ENCODE data around the gene CTDSP1.

CTDSP1 gene

DNA sequence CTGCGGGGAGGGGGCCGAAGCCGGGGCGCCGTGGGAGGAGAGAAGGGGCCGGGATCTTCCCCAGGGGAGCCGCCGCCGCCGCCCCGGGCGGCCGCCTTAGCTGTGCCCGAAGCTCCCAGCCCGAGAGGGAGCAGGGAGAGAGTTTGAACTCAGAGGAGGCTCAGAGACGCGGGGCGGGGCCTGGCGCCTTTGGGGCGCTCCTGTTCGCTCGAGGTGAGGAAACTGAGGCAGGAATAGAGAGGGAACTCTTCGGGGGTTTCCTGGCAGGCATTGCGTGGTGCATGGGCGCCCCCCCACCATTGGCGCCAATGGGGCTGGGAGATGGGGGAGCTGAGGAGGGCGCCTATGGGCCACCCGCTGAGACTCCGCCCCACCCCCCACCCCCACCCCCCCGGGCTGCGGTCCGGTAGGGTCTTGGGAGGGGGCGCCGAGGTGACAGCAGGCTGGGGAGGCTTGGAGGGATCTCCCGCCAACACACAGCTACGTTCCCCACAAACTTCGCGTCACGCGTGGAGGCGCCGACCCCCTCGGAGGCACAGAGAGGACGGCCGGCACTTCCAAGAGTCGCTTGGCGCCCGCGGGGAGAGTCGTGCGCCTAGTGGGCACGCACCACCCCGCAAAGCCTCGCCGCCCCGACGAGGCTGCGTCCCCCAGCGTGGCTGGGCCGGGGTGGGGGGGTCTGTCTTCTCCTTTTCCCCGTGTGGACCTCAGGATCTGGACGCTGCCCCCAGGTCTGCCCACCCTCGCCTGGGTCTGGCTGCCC is 680 bp downstream of the CTDSP1 start:
- DNase-seq: peak in 1 of 2 experiments; percentile 21

DNA sequence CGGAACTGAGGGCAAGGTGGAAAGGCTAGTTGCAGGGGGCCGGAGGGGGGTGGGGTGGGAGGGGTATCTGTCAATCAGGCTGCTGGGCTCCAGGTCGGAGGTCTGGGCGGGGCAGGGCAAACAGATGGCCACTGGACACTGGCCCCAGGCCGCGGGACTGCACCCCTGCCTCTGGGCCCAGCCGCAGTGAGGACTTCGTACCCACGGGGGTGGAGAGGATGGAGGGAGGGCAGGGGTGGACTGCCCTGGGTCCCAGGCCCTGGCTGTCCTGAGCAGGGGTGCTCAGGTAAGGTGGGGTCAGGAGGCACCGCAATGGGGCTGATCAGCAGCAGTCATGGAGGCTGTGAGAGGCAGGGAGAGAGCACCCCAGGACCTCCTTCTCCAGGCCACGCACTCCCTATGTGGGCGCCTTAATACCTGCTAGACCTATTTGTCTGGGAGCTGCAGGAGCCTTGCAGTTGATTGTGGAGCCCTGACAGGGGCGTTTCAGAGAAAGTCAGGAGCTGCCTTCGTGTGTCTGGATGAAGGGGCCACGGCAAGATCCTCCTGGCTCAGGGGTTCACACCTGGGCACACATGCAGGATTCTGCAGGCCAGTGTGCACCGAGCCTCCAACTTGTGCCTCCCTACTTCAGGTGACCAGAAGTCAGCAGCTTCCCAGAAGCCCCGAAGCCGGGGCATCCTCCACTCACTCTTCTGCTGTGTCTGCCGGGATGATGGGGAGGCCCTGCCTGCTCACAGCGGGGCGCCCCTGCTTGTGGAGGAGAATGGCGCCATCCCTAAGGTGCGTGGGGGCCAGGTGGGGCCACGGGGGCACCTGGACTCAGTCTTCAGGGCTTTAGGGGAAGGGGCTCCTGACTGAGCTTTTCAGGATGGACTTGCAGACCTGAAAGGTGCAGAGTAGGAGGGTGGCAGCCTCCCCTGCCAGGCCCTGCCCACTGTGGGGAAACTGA is 1.5 kb downstream of the CTDSP1 start:
- no peak for DNase-seq

DNA sequence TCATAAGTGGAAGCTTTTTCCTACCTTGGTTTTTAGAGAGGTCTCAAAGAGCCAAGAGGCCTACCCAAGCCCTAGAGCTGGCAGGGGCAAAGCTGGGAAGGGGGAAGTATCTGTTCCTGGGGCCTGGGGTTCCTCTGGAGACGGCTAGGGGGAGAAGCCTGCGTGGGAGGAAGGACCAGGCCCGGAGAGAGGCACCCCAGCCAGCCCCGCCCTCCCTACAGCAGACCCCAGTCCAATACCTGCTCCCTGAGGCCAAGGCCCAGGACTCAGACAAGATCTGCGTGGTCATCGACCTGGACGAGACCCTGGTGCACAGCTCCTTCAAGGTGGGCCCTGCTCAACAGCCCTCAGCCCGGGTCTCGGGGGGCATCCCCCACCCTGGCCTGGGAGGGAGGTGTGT is 2.2 kb downstream of the CTDSP1 start:
- no peak for DNase-seq

DNA sequence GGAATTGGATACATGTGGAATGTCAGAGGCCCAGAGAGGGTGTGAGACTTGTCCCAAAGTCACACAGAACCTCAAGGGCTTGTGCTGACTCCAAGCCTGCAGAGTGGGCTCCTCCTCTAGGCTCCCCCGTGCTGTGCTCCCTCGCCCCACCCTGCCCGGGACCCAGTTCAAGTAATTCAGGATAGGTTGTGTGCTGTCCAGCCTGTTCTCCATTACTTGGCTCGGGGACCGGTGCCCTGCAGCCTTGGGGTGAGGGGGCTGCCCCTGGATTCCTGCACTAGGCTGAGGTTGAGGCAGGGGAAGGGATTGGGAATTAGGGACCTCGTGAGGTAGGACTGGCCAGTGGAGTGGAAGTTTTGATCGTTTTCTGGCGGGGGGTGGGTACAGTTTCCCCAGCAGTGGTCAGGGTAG is 2.8 kb downstream of the CTDSP1 start:
- DNase-seq: no peak

DNA sequence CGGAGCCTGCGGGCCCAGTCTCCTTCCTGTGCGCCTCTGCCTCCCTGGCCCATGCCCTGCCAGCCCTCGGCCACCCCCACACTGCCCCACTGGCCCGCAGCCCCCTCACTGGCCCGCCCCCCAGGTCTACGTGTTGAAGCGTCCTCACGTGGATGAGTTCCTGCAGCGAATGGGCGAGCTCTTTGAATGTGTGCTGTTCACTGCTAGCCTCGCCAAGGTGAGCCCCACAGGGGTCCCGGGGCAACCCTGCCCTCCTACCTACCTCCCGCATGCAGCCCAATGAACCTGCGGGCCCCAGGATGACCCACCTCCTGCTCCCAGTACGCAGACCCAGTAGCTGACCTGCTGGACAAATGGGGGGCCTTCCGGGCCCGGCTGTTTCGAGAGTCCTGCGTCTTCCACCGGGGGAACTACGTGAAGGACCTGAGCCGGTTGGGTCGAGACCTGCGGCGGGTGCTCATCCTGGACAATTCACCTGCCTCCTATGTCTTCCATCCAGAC is 3.3 kb downstream of the CTDSP1 start:
- no peak for DNase-seq

DNA sequence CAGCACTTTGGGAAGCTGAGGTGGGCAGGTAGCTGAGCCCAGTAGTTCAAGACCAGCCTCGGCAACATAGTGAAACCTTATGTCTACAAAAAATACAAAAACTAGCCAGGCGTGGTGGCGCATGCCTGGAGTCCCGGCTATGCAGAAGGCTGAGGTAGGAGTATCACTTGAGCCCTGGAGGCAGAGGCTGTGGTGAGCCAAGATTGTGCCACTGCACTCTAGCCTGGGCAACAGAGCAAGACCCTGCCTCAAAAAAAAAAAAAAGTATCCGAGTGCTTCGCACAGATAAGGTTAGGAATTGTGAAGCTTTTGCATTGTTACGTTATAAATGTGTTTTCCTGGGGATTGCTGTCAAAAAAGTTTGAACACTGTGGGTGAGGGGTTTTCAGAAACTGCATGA is 4.1 kb downstream of the CTDSP1 start:
- DNase-seq: no peak

DNA sequence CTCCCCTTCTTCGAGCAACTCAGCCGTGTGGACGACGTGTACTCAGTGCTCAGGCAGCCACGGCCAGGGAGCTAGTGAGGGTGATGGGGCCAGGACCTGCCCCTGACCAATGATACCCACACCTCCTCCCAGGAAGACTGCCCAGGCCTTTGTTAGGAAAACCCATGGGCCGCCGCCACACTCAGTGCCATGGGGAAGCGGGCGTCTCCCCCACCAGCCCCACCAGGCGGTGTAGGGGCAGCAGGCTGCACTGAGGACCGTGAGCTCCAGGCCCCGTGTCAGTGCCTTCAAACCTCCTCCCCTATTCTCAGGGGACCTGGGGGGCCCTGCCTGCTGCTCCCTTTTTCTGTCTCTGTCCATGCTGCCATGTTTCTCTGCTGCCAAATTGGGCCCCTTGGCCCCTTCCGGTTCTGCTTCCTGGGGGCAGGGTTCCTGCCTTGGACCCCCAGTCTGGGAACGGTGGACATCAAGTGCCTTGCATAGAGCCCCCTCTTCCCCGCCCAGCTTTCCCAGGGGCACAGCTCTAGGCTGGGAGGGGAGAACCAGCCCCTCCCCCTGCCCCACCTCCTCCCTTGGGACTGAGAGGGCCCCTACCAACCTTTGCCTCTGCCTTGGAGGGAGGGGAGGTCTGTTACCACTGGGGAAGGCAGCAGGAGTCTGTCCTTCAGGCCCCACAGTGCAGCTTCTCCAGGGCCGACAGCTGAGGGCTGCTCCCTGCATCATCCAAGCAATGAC is 4.8 kb downstream of the CTDSP1 start:
- no peak for DNase-seq

DNA sequence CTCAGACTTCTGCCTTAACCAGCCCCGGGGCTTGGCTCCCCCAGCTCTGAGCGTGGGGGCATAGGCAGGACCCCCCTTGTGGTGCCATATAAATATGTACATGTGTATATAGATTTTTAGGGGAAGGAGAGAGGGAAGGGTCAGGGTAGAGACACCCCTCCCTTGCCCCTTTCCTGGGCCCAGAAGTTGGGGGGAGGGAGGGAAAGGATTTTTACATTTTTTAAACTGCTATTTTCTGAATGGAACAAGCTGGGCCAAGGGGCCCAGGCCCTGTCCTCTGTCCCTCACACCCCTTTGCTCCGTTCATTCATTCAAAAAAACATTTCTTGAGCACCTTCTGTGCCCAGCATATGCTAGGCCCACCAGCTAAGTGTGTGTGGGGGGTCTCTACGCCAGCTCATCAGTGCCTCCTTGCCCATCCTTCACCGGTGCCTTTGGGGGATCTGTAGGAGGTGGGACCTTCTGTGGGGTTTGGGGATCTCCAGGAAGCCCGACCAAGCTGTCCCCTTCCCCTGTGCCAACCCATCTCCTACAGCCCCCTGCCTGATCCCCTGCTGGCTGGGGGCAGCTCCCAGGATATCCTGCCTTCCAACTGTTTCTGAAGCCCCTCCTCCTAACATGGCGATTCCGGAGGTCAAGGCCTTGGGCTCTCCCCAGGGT is 5.5 kb downstream of the CTDSP1 start:
- no peak for DNase-seq

DNA sequence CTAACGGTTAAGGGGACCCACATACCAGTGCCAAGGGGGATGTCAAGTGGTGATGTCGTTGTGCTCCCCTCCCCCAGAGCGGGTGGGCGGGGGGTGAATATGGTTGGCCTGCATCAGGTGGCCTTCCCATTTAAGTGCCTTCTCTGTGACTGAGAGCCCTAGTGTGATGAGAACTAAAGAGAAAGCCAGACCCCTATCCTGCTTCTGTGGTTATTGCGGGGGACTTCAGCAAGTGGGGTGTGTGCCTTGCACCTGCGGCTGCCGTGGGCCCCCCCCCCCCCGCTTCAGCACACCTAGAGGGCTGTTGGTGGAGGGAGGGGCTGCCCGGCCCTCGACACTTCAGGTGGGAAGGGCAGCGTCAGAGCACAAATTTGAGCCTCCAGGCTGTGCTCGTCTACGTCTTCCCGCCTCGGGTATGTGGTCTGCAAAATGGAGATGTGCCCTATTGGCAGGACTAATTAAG is 6.1 kb downstream of the CTDSP1 start:
- no peak for DNase-seq

DNA sequence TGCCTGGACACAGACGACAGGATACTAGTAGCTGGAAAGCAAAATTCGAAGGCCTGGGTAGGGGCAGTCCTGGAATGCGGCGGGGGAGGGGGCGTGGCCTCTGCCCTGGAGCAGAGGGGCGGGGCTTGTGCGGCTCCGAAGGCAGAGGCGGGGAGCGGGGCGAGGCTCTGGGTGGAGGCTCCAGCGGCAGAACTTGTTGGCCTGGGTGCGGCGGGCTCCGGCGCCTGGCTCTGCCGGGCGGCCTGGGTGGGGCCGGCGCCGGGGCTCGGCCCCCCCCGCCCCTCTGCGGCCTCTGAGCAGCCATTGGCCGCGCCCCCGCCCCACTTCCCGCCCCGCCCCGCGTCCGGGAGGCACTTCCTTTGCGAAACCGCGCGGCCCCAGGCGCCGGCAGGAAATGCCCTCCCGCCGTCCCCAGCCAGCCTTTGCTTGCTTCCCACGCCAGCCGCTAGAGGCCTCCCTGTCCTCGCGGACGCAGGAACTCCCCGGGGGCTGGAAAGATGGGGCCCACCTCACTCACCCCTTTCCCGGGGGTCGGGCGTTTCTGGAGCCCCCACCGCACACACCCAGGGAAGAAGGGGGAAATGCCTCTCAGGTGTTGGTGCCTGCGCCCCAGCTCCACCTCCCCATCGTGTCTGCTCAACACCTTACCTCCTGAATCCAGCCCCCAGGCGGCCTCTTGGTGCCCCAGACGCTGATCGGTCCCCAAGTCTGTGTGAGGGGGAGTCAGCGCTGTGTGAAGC is 6.7 kb downstream of the CTDSP1 start:
- peak; percentile 99 for DNase-seq

DNA sequence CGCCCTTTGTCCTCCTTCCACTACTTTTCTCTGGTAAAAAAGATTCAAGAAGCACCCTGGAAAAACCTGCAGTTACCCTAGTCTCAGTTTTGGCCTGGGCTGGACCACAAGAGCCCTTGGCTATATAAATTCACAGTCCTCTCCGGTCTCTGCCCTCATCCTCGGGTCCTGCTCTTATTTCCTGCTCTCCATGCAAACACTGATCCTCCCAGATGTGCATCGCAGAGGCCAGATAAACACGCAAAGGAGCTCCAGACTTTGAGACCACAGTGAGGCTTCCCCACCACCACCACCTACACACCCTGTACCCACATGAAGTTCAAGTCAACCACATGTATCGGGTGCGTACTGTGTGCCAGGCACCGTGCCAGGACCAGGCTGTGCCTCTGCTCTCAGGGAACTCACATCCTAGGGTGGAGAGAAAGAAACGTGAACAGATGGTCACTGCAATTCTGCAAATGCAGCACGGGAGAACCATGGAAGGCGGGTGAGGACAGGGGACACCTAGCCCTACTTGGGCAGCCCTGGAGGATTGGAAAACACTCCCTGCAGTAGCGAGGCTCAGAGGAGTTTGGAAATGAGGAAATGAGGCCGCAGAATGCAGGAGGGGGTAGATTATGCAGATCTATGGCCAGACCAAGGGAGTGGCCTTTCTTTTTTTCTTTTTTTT is 7.4 kb downstream of the CTDSP1 start:
- peak; percentile 69 to 81 for DNase-seq

DNA sequence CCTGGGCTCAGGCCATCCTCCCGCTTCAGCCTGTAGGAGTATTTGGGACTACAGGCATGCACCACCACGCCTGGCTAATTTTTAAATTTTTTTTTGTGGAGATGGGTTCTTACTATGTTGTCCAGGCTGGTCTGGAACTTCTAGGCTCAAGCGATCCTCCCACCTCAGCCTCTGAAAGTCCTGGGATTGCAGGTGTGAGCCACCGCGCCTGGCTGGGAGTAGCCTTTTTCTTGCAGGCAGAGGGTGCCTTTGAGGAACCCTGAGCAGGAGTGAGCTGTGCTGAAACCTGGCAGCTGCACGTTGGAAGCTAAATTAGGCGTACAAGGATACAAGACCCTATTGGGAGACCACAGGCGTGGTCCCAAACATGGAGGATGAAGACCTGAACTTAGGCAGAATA is 8.0 kb downstream of the CTDSP1 start:
- no peak for DNase-seq

DNA sequence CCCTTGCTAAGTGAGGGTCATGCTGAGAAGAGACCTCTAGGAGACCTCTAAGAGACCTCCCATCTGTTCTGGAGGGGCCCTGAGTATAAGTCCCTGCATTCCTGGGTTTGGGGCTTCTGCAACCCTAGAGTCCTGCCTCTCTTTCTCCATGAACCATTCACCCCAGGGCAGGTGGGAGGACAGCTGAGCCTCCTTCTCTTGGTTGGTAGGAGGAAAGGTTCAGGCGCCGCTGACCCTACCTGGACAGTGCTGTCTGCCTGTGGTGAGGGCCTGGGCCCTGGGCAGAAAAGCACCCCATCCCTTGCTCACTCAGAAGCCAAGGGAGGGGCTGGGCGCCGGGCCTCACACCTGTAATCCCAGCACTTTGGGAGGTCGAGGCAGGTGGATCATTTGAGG is 18.7 kb downstream of the CTDSP1 start:
- DNase-seq: no peak

DNA sequence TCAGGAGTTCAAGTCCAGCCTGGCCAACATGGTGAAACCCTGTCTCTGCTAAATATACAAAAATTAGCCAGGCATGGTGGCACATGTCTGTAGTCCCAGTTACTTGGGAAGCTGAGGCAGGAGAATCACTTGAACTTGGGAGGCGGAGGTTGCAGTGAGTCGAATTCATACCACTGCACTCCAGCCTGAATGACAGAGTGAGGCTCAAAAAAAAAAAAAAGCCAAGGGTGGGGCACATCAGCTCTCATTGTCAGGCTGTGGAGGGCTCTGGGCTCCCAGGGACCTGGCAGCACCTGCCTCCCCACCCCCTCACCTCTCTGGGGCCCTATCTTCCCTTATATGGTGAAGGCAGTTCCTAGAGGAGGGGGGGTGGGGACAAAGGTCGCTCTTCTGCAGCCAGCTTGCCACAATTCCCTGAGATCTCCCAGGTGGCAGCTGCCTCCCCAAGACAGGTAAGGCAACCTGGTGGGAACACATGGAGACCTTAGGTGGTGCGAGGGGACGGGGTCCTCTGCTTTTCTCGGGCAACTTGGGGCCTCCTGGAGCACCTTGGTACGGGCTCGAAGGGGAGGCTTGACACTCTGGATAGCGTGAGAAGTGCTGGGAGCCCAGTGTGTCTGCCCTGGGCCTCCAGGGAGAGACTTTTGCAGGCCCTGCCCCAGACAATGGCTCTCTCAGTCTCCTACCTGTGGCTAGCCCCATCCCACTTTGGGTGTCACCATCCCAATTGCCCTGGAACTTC is 19.2 kb downstream of the CTDSP1 start, which contains the start of gene VIL1:
Gene VIL1, plus strand, starts transcription at position 407 of the 742 bp plus-strand sequence. CDS start 4,656 bp downstream, outside the sequence.
- no peak for DNase-seq

DNA sequence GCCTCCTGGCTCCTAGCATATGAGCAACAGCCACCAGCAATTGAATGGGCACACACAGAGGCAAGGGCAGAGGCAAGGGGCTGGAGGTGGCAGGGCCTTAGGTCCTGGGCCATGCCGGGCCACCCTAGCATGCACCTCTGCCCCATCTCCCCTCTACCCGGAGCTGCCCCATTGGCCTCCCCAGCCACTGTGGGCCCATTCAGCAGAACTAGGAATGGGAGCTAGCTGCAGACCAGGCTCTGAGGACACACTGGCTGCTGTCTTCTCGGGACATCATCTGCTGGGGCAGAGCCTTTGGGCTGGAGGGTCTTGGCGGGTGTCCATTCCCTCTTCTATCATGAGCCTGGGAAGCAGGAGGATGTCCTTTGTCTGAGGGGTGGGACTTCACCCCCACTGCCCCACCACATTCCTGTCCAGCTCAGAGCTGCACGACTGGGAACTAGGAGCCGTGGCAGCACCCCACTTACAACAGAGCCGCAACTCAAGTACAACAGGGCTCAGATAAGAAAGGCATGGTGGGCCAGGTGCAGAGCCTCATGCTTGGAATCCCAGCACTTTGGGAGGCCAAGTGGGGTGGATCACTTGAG is 20.1 kb downstream of the CTDSP1 start:
- DNase-seq: no peak

DNA sequence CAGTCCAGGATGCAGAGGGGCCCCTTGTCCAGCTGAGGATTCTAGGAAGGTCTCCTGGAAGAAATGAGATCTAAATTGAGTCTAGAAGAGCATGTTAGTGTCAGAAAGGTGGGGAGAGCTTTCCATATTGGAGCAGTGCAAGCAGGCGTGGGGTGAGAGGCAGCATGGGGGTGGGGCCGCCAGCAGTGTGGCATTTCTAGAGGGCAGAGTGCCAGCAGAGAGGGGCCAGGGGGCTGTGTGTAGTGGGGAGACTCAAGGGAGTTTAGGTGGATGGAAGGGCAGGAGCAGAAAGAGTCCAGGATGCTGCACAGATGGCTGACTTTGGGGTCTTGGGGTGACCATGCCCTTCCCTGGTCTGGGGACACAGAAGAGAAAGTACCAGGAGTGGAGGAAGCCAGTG is 21.4 kb downstream of the CTDSP1 start:
- DNase-seq: no peak

DNA sequence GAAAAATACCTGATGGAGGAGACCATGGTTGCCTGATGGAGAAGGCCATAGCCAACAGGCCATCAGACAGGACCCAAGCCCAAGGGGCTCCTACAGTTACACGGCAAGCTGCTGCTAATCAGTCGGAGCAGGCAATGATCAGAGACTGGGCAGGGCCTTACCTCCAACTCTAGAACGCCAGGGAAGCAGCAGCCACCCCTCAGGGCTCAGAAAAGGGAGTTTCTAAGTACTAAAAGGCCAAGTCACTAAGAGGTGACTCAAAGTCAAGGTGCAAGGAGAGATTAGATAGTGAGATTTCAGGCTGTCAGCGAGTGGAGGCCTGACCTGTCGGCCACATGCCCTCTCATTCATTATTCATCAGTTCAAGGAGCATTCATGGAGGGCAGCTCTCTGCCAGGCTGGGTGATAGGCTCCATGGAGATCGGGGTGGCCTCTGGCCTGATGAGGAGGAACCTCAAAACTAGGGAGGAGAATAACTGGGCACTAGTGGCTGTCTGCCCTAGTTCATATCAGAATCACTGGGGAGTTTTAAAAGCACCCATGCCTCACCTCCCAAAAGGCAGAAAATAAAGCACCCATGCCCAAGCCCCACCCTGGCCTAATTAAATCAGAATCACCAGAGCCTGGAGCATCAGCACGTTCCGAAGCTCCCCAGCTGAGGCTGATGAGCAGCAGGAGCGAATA is 22.9 kb downstream of the CTDSP1 start:
- DNase-seq: no peak

DNA sequence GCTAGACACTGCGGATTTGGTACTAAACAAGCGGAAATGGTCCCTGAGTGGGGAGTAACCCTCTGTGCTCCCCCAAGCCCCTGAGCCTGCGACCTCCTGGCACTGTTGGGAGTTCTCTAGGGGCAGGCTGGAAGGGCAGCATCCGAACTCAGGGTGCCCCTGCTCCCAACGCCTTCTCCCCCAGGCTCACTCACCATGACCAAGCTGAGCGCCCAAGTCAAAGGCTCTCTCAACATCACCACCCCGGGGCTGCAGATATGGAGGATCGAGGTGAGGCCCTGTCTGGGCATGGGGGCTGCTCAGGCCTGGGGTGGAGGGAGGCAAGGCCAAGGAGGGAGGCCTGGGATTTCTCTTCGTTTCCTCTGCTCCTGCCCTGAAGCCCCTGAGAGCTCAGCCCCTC is 23.9 kb downstream of the CTDSP1 start:
- DNase-seq: no peak

DNA sequence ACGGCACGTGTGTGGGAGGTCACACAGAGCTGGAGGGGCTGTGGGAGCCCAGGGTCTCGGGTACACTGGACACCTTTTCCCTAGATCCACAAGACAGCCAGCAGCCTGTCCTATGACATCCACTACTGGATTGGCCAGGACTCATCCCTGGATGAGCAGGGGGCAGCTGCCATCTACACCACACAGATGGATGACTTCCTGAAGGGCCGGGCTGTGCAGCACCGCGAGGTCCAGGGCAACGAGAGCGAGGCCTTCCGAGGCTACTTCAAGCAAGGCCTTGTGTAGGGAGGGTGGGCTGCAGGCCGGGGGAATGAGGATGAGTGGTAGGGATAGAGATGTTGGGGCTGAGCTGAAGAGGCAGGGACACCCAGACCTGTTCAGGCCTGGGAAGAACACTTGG is 25.9 kb downstream of the CTDSP1 start:
- no peak for DNase-seq

Measured in AML-193 (cell line).